ENCODE measurements around the gene PDK2.

Gene PDK2

GRCh38 chr17:50109207-50109606 is 14.1 kb downstream of the PDK2 start:
- no peak for ATAC-seq
- no peak for TF ChIP-seq POU6F1 (CRISPR knock-in tag; IDR thresholded peaks at IDR 0.05; ENCODE audit: borderline replicate concordance, low read depth)
- TF ChIP-seq ZFP3 (CRISPR knock-in tag; IDR thresholded peaks at IDR 0.05) = no peak
- TF ChIP-seq ZC3H10 (CRISPR knock-in tag; IDR thresholded peaks at IDR 0.05) = no peak
- TF ChIP-seq OSR1 (CRISPR knock-in tag; IDR thresholded peaks at IDR 0.05) = no peak
- TF ChIP-seq, protein P1, sequence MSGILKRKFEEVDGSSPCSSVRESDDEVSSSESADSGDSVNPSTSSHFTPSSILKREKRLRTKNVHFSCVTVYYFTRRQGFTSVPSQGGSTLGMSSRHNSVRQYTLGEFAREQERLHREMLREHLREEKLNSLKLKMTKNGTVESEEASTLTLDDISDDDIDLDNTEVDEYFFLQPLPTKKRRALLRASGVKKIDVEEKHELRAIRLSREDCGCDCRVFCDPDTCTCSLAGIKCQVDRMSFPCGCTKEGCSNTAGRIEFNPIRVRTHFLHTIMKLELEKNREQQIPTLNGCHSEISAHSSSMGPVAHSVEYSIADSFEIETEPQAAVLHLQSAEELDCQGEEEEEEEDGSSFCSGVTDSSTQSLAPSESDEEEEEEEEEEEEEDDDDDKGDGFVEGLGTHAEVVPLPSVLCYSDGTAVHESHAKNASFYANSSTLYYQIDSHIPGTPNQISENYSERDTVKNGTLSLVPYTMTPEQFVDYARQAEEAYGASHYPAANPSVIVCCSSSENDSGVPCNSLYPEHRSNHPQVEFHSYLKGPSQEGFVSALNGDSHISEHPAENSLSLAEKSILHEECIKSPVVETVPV (CRISPR knock-in tag; IDR thresholded peaks at IDR 0.05) = no peak
- TF ChIP-seq TCF4 (CRISPR knock-in tag; IDR thresholded peaks at IDR 0.05; ENCODE audit: borderline replicate concordance) = no peak
- TF ChIP-seq GLIS3 (CRISPR knock-in tag; IDR thresholded peaks at IDR 0.05) = no peak
- TF ChIP-seq ZNF565 (CRISPR knock-in tag; conservative IDR thresholded peaks at IDR 0.05; ENCODE audit: low read depth) = no peak
- TF ChIP-seq ZNF8 (CRISPR knock-in tag; IDR thresholded peaks at IDR 0.05) = no peak
- no peak for TF ChIP-seq ARNTL (CRISPR knock-in tag; IDR thresholded peaks at IDR 0.05; ENCODE audit: borderline replicate concordance, low read depth)
- no peak for TF ChIP-seq CSDC2 (CRISPR knock-in tag; IDR thresholded peaks at IDR 0.05)
- TF ChIP-seq, protein P2, sequence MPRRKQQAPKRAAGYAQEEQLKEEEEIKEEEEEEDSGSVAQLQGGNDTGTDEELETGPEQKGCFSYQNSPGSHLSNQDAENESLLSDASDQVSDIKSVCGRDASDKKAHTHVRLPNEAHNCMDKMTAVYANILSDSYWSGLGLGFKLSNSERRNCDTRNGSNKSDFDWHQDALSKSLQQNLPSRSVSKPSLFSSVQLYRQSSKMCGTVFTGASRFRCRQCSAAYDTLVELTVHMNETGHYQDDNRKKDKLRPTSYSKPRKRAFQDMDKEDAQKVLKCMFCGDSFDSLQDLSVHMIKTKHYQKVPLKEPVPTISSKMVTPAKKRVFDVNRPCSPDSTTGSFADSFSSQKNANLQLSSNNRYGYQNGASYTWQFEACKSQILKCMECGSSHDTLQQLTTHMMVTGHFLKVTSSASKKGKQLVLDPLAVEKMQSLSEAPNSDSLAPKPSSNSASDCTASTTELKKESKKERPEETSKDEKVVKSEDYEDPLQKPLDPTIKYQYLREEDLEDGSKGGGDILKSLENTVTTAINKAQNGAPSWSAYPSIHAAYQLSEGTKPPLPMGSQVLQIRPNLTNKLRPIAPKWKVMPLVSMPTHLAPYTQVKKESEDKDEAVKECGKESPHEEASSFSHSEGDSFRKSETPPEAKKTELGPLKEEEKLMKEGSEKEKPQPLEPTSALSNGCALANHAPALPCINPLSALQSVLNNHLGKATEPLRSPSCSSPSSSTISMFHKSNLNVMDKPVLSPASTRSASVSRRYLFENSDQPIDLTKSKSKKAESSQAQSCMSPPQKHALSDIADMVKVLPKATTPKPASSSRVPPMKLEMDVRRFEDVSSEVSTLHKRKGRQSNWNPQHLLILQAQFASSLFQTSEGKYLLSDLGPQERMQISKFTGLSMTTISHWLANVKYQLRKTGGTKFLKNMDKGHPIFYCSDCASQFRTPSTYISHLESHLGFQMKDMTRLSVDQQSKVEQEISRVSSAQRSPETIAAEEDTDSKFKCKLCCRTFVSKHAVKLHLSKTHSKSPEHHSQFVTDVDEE (CRISPR knock-in tag; IDR thresholded peaks at IDR 0.05) = no peak
- TF ChIP-seq ISL1 (CRISPR knock-in tag; IDR thresholded peaks at IDR 0.05) = no peak
- TF ChIP-seq ESRRG (CRISPR knock-in tag; IDR thresholded peaks at IDR 0.05) = no peak

GRCh38 chr17:50109785-50110184 is 14.6 kb downstream of the PDK2 start:
- TF ChIP-seq ZNF565 (CRISPR knock-in tag; conservative IDR thresholded peaks at IDR 0.05; ENCODE audit: low read depth) (no peak), TCF4 (CRISPR knock-in tag; IDR thresholded peaks at IDR 0.05; ENCODE audit: borderline replicate concordance) (no peak), POU6F1 (CRISPR knock-in tag; IDR thresholded peaks at IDR 0.05; ENCODE audit: borderline replicate concordance, low read depth) (no peak), CSDC2 (CRISPR knock-in tag; IDR thresholded peaks at IDR 0.05) (no peak), GLIS3 (CRISPR knock-in tag; IDR thresholded peaks at IDR 0.05) (no peak), ZFP3 (CRISPR knock-in tag; IDR thresholded peaks at IDR 0.05) (no peak), ZC3H10 (CRISPR knock-in tag; IDR thresholded peaks at IDR 0.05) (no peak), ZFP30 (CRISPR knock-in tag; IDR thresholded peaks at IDR 0.05) (no peak), ESRRG (CRISPR knock-in tag; IDR thresholded peaks at IDR 0.05) (no peak), RARB (CRISPR knock-in tag; IDR thresholded peaks at IDR 0.05) (no peak), SNAI2 (CRISPR knock-in tag; IDR thresholded peaks at IDR 0.05) (no peak), ISL1 (CRISPR knock-in tag; IDR thresholded peaks at IDR 0.05) (no peak), BACH2 (CRISPR knock-in tag; IDR thresholded peaks at IDR 0.05; ENCODE audit: borderline replicate concordance) (no peak), ZNF70 (CRISPR knock-in tag; IDR thresholded peaks at IDR 0.05) (no peak)
- TF ChIP-seq, protein P3, sequence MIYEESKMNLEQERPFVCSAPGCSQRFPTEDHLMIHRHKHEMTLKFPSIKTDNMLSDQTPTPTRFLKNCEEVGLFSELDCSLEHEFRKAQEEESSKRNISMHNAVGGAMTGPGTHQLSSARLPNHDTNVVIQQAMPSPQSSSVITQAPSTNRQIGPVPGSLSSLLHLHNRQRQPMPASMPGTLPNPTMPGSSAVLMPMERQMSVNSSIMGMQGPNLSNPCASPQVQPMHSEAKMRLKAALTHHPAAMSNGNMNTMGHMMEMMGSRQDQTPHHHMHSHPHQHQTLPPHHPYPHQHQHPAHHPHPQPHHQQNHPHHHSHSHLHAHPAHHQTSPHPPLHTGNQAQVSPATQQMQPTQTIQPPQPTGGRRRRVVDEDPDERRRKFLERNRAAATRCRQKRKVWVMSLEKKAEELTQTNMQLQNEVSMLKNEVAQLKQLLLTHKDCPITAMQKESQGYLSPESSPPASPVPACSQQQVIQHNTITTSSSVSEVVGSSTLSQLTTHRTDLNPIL (CRISPR knock-in tag; IDR thresholded peaks at IDR 0.05; ENCODE audit: low read depth) = no peak
- TF ChIP-seq, protein P4, sequence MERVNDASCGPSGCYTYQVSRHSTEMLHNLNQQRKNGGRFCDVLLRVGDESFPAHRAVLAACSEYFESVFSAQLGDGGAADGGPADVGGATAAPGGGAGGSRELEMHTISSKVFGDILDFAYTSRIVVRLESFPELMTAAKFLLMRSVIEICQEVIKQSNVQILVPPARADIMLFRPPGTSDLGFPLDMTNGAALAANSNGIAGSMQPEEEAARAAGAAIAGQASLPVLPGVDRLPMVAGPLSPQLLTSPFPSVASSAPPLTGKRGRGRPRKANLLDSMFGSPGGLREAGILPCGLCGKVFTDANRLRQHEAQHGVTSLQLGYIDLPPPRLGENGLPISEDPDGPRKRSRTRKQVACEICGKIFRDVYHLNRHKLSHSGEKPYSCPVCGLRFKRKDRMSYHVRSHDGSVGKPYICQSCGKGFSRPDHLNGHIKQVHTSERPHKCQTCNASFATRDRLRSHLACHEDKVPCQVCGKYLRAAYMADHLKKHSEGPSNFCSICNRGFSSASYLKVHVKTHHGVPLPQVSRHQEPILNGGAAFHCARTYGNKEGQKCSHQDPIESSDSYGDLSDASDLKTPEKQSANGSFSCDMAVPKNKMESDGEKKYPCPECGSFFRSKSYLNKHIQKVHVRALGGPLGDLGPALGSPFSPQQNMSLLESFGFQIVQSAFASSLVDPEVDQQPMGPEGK (CRISPR knock-in tag; IDR thresholded peaks at IDR 0.05; ENCODE audit: borderline replicate concordance) = no peak
- ATAC-seq = no peak

Data from SK-N-SH treated with all-trans-retinoic acid at 6 μM for 48 hours (cell line).